ENCODE measurements around the gene RPS27.
"Not testable (repeated sequence)": the region's sequence is repeated elsewhere in the genome, so short reads cannot be mapped to it uniquely, and the experiment has no call there.

Gene RPS27

DNA sequence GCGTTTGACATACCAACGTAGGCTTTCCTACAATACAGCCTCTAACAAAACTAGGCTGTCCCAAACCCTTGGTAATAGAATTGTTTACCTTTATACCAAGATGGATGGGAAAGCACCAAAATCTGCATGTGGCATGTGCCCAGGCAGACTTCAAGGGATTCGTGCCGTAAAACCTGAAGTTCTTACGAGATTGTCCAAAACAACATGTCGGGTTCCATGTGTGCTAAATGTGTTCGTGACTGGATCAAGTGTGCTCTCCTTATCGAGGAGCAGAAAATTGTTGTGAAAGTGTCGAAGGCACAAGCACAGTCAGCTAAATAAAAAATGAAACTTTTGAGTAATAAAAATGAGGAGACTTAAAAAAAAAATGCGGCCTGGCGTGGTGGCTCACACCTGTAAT is 5.1 kb downstream of the RPS27 start:
- DNase-seq (ENCODE audit: low spot score): no peak
- TF ChIP-seq, protein P1, sequence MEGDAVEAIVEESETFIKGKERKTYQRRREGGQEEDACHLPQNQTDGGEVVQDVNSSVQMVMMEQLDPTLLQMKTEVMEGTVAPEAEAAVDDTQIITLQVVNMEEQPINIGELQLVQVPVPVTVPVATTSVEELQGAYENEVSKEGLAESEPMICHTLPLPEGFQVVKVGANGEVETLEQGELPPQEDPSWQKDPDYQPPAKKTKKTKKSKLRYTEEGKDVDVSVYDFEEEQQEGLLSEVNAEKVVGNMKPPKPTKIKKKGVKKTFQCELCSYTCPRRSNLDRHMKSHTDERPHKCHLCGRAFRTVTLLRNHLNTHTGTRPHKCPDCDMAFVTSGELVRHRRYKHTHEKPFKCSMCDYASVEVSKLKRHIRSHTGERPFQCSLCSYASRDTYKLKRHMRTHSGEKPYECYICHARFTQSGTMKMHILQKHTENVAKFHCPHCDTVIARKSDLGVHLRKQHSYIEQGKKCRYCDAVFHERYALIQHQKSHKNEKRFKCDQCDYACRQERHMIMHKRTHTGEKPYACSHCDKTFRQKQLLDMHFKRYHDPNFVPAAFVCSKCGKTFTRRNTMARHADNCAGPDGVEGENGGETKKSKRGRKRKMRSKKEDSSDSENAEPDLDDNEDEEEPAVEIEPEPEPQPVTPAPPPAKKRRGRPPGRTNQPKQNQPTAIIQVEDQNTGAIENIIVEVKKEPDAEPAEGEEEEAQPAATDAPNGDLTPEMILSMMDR (IDR thresholded peaks at IDR 0.05; ENCODE audit: extremely low read depth, missing control alignments): no peak

DNA sequence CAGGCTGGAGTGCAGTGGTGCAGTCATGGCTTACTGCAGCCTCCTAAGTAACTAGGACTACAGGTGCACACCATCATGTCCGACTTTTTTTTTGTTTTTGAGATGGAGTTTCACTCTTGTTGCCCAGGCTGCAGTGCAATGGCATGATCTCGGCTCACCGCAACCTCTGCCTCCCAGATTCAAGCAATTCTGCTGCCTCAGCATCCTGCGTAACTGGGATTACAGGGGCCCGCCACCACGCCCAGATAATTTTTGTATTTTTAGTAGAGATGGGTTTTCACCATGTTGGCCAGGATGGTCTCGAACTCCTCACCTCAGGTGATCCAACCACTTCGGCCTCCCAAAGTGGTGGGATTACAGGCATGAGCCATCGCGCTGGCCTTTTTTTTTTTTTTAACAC is 6.3 kb downstream of the RPS27 start:
- not testable (repeated sequence) for DNase-seq (ENCODE audit: low spot score)

DNA sequence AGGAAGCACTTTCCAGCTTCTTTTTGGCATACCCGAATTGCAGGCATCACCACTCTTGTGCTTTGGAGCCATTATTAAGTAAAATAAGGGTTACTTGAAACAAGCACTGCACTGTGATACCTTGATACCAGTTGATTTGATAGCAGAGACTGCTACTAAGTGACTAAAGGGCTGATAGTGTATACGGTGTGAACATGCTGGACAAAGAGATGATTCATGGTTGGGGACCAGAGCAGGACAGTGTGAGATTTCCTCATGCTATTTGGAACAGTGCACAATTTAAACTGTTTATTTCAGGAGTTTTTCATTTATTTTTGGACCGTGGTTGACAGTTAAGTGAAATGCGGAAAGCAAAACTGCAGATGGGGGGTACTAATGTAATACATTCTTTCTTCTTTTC is 9.9 kb downstream of the RPS27 start:
- DNase-seq (ENCODE audit: low spot score): no peak
- TF ChIP-seq, protein P1 (IDR thresholded peaks at IDR 0.05; ENCODE audit: extremely low read depth, missing control alignments): no peak

DNA sequence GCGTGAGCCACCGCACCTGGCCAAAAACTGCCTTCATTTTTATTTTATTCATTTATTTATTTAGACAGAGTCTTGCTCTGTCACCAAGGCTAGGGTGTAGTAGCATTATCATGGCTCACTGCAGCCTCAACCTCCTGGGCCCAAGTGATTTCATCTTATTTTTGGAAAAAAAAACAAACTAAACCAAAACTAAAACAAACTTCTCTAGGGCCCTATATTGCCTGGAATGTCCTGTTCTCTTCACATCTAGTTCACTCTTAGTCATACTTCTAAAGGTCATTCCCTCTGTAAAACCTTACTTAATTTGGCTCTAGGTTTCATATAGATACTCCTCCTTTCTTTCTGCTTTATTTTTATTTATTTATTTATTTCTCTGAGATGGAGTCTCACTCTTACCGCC is 15.6 kb downstream of the RPS27 start:
- TF ChIP-seq, protein P1 (IDR thresholded peaks at IDR 0.05; ENCODE audit: extremely low read depth, missing control alignments): no peak
- DNase-seq (ENCODE audit: low spot score): no peak

DNA sequence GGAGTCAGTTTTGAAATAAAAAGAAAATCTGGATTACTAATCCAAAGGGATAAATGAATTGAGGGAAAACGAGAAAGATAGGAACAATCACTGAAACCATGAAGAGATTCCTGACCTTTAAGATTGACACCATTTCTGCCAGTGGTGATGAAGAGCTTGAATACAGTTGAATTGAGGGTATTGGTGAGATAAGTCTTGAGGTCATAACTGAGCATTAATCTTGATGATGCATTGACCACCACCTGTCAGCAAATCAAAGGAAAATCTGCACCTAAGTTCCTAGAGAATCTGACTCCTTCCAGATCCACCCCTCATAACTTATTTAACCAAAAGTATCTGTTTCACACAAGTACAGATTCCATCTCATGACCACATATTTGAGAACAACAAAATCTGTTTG is 21.6 kb downstream of the RPS27 start:
- TF ChIP-seq, protein P1 (IDR thresholded peaks at IDR 0.05; ENCODE audit: extremely low read depth, missing control alignments): no peak
- DNase-seq (ENCODE audit: low spot score): no peak

DNA sequence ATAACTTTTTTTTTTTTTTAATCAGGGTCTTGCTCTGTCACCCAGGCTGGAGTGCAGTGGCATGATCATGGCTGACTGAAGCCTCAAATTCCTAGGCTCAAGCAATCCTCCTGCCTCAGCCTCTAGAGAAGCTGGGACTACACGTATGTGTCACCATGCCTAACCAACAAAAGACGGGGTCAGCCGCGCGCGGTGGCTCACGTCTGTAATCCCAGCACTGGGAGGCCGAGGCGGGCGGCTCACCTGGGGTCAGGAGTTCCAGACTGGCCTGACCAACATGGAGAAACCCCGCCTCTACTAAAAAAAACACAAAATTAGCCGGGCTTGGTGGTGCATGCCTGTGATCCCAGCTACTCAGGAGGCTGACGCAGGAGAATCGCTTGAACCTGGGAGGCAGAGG is 22.0 kb downstream of the RPS27 start:
- DNase-seq (ENCODE audit: low spot score): not testable (repeated sequence)

DNA sequence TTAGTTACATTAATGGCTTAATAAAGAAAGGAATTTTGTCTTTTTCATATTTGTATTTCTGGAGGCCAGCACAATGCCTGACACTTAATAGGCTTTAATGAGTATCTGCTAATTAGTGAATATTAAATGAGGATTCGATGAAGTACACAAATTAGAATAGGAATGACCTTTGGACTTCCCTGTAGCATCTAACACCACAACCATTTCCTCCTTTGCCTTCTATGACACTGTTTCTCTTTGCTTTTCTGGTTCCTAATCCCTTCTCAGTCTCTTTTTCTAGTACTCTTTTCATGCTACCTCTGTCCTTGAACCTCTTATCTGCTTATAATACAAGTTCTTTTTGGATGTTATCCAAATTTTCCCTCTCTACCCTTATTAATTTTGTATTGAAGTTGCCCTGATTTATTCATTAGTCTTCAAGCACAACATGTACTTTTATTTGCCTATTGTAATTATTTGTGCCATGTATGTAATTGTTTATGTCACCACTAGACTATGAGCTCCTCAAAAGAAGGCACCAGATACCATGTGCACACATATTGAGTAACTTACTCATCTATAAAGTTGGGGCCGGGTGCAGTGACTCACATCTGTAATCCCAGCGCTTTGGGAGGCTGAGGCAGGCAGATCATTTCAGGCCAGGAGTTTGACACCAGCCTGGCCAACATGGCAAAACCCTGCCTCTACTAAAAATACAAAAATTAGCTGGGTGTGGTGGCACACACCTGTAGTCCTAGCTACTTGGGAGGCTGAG is 23.8 kb downstream of the RPS27 start:
- DNase-seq (ENCODE audit: low spot score): no peak

DNA sequence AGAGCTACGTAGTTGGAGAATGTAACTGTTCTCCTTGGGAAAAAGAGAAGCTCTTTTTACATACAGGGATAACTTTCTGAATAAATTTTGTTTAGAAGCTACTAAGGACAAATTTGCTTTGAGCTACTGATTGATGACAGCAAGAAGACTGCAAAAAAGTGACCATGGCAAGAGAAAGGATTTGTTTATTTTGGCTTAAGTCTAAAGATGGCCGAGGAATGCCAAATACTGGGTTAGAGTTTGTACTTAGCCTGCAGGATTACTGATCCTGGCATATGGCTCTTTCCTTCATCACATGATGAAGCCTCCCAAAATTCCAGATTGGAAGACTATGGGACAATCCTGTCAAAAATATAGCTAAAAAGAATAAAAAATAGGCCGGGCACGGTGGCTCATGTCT is 28.7 kb downstream of the RPS27 start:
- no peak for DNase-seq (ENCODE audit: low spot score)
- TF ChIP-seq, protein P1 (IDR thresholded peaks at IDR 0.05; ENCODE audit: extremely low read depth, missing control alignments): no peak

More for the DNA sequence above, 23.8 kb downstream of the RPS27 start:
- TF ChIP-seq, protein P1 (IDR thresholded peaks at IDR 0.05; ENCODE audit: extremely low read depth, missing control alignments): no peak
